HepG2 (cell line): ENCODE results near the gene GAL3ST2. TPM values are rescaled to one million over a fixed set of nuclear protein-coding genes. Genes with fewer than 3 reads are reported as not detected.

ENCODE experiments used
- EP300 ChIP-seq, 3 experiments: sonication (generic) in 1 of 3; formaldehyde crosslinking in 1 of 3; IDR thresholded peaks; 2 replicates each; pipeline versions ENCODE4 v1.5.1 to v1.6.1; 2011 to 2020; ENCODE audit warnings: low read depth in 2 of 3, low read length in 2 of 3, borderline replicate concordance in 1 of 3, improper control_type of control experiment in 1 of 3, mild to moderate bottlenecking in 1 of 3, missing genetic modification reagents in 1 of 3, moderate library complexity in 1 of 3
- HNF4G ChIP-seq, 2 experiments: sonication (generic) in 1 of 2; formaldehyde crosslinking in 1 of 2; IDR thresholded peaks; 2 replicates each; pipeline versions ENCODE4 v1.4.0 to v1.6.1; 2011 to 2020; ENCODE audit warnings: borderline replicate concordance in 2 of 2, low read depth in 2 of 2, mild to moderate bottlenecking in 2 of 2, low read length in 1 of 2, missing genetic modification reagents in 1 of 2, moderate library complexity in 1 of 2
- KLF15 ChIP-seq: sonication (generic); formaldehyde crosslinking; IDR thresholded peaks from 2 replicates; pipeline ENCODE4 v1.8.1; 2023; ENCODE audit warnings: borderline replicate concordance, mild to moderate bottlenecking, inconsistent platforms, missing genetic modification reagents, mixed read lengths
- POLR2A ChIP-seq, 2 experiments: IDR thresholded peaks; 2 replicates each; pipeline ENCODE4 v1.6.1; 2011; ENCODE audit warnings: low read depth in 2 of 2, low read length in 2 of 2, mild to moderate bottlenecking in 1 of 2, moderate library complexity in 1 of 2; ENCODE audit not compliant: insufficient read depth in 1 of 2
- SAP130 ChIP-seq: IDR thresholded peaks from 2 replicates; pipeline ENCODE4 v1.6.1; 2016; ENCODE audit warnings: low read depth
- ZBTB21 ChIP-seq: sonication (generic); formaldehyde crosslinking; IDR thresholded peaks from 2 replicates; pipeline ENCODE4 v1.4.0; 2020; ENCODE audit warnings: missing genetic modification reagents
- ZFAT ChIP-seq: sonication (generic); formaldehyde crosslinking; conservative IDR thresholded peaks from 2 replicates; pipeline ENCODE4 v1.8.1; 2023; ENCODE audit warnings: missing genetic modification reagents, inconsistent platforms
- ZNF20 ChIP-seq: sonication (generic); formaldehyde crosslinking; IDR thresholded peaks from 2 replicates; pipeline ENCODE4 v1.4.0; 2020; ENCODE audit warnings: mild to moderate bottlenecking, moderate library complexity, missing genetic modification reagents
- ZNF616 ChIP-seq: sonication (generic); formaldehyde crosslinking; IDR thresholded peaks from 2 replicates; pipeline ENCODE4 v1.5.0; 2020; ENCODE audit warnings: low read depth, mild to moderate bottlenecking, missing genetic modification reagents
- polyA plus RNA-seq, 8 experiments: library from polyadenylated mRNA; depleted of rRNA in 3 of 8; stranded (reverse) in 7 of 8; unstranded in 1 of 8; fragments of >200 nt; fragmentation: Illumina TruSeq in 4 of 8; extraction: Trizol in 4 of 8; gene quantifications; 2 replicates each; pipeline versions ENCODE4 v1.2.1 to v1.2.3, GENCODE V29; 2011 to 2016; ENCODE audit warnings: low read depth in 4 of 8, missing spikeins in 1 of 8, mixed read lengths in 1 of 8; ENCODE audit not compliant: insufficient read depth in 1 of 8
- total RNA-seq, 5 experiments: library from RNA; depleted of rRNA; stranded (reverse); fragments of >200 nt; fragmentation: Illumina TruSeq; extraction: Trizol; gene quantifications; 2 replicates each; pipeline ENCODE4 v1.2.3, GENCODE V29; 2016; ENCODE audit warnings: low read depth in 1 of 5
- TF ChIP-seq, protein P1 (sequence below): sonication (generic); formaldehyde crosslinking; IDR thresholded peaks from 2 replicates; pipeline ENCODE4 v1.5.0; 2020; ENCODE audit warnings: mild to moderate bottlenecking, missing genetic modification reagents, borderline replicate concordance
- TF ChIP-seq, protein P2 (sequence below): sonication (generic); formaldehyde crosslinking; IDR thresholded peaks from 2 replicates; pipeline ENCODE4 v1.4.0; 2020; ENCODE audit warnings: mild to moderate bottlenecking, low read depth, missing genetic modification reagents
- TF ChIP-seq, protein P3 (sequence below): sonication (generic); formaldehyde crosslinking; IDR thresholded peaks from 2 replicates; pipeline ENCODE4 v1.5.0; 2020; ENCODE audit warnings: missing genetic modification reagents
- TF ChIP-seq, protein P4 (sequence below): sonication (generic); formaldehyde crosslinking; IDR thresholded peaks from 2 replicates; pipeline ENCODE4 v1.5.1; 2020; ENCODE audit warnings: missing genetic modification reagents, mild to moderate bottlenecking, borderline replicate concordance

Gene GAL3ST2
- total and polyA plus RNA-seq, 2 of the 13 experiments (the other 11 are each of a cell fraction or from before 2014, with no cell fraction given), result 0.17 to 0.20 TPM

DNA sequence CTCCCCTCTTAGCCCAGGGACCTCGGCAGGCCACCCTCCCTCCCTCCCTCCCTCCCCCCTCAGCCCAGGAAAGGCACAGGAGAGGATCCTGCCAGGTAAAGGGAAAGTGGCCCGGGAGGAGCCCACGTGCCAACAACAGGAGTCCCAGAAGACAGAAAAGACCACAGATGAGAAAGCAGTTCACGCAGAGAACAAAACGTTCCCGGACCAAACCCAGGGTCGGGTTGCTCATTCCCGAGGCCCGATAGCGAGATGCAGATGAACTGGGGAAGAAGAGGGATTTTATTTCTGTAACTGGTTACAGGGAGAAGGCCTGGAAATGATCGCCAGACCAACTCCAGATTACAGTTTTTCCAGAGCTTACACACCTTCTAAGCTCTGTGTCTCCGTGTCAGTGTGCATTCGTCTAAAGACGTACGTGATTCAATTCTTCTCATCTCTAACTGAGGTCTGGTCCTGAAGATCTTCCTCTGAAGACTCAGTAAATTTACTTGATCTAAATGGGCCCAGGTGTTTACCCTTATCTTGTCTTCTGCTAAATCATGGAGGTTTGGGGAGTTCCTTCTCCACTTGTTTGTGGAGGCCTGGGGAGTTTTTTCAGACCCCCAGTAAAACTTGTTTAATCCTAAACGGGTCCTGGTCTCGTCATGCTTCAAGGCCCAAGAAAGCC lies 31.6 kb downstream of the GAL3ST2 start (continued):
- TF ChIP-seq, protein P1, sequence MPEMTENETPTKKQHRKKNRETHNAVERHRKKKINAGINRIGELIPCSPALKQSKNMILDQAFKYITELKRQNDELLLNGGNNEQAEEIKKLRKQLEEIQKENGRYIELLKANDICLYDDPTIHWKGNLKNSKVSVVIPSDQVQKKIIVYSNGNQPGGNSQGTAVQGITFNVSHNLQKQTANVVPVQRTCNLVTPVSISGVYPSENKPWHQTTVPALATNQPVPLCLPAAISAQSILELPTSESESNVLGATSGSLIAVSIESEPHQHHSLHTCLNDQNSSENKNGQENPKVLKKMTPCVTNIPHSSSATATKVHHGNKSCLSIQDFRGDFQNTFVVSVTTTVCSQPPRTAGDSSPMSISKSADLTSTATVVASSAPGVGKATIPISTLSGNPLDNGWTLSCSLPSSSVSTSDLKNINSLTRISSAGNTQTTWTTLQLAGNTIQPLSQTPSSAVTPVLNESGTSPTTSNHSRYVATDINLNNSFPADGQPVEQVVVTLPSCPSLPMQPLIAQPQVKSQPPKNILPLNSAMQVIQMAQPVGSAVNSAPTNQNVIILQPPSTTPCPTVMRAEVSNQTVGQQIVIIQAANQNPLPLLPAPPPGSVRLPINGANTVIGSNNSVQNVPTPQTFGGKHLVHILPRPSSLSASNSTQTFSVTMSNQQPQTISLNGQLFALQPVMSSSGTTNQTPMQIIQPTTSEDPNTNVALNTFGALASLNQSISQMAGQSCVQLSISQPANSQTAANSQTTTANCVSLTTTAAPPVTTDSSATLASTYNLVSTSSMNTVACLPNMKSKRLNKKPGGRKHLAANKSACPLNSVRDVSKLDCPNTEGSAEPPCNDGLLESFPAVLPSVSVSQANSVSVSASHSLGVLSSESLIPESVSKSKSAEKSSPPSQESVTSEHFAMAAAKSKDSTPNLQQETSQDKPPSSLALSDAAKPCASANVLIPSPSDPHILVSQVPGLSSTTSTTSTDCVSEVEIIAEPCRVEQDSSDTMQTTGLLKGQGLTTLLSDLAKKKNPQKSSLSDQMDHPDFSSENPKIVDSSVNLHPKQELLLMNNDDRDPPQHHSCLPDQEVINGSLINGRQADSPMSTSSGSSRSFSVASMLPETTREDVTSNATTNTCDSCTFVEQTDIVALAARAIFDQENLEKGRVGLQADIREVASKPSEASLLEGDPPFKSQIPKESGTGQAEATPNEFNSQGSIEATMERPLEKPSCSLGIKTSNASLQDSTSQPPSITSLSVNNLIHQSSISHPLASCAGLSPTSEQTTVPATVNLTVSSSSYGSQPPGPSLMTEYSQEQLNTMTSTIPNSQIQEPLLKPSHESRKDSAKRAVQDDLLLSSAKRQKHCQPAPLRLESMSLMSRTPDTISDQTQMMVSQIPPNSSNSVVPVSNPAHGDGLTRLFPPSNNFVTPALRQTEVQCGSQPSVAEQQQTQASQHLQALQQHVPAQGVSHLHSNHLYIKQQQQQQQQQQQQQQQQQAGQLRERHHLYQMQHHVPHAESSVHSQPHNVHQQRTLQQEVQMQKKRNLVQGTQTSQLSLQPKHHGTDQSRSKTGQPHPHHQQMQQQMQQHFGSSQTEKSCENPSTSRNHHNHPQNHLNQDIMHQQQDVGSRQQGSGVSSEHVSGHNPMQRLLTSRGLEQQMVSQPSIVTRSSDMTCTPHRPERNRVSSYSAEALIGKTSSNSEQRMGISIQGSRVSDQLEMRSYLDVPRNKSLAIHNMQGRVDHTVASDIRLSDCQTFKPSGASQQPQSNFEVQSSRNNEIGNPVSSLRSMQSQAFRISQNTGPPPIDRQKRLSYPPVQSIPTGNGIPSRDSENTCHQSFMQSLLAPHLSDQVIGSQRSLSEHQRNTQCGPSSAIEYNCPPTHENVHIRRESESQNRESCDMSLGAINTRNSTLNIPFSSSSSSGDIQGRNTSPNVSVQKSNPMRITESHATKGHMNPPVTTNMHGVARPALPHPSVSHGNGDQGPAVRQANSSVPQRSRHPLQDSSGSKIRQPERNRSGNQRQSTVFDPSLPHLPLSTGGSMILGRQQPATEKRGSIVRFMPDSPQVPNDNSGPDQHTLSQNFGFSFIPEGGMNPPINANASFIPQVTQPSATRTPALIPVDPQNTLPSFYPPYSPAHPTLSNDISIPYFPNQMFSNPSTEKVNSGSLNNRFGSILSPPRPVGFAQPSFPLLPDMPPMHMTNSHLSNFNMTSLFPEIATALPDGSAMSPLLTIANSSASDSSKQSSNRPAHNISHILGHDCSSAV (CRISPR knock-in tag), result 0 out of 2 replicates have a peak, but pooled peaks have one; percentile 49
- TF ChIP-seq SAP130 (CRISPR knock-in tag) (0 out of 2 replicates have a peak, but pooled peaks have one; percentile 30), KLF15 (CRISPR knock-in tag) (peak; percentile 24; the same call in 1 of the 2 replicates), ZNF616 (0 out of 2 replicates have a peak, but pooled peaks have one; percentile 9), EP300 (IDR thresholded peaks at IDR 0.05; ENCODE audit: low read depth in 2 of 2, low read length in 2 of 2) (0 out of 4 replicates have a peak, but pooled peaks of 1 of the 2 experiments have one; percentile 5), EP300 (CRISPR knock-in tag; IDR thresholded peaks at IDR 0.05; ENCODE audit: borderline replicate concordance) (no peak), ZBTB21 (CRISPR knock-in tag) (0 out of 2 replicates have a peak, but pooled peaks have one; percentile 3), POLR2A (IDR thresholded peaks at IDR 0.05; ENCODE audit: insufficient read depth in 1 of 2, low read depth in 2 of 2, low read length in 2 of 2) (peak in 1 of 2 experiments; percentile 17; a peak in 1 of 4 replicates), ZNF20 (0 out of 2 replicates have a peak, but pooled peaks have one; percentile 23), HNF4G (IDR thresholded peaks at IDR 0.05; ENCODE audit: borderline replicate concordance, low read depth, low read length) (no peak), HNF4G (CRISPR knock-in tag; IDR thresholded peaks at IDR 0.05; ENCODE audit: borderline replicate concordance, low read depth) (no peak), ZFAT (0 out of 2 replicates have a peak, but pooled peaks have one; percentile 73)
- TF ChIP-seq, protein P2, sequence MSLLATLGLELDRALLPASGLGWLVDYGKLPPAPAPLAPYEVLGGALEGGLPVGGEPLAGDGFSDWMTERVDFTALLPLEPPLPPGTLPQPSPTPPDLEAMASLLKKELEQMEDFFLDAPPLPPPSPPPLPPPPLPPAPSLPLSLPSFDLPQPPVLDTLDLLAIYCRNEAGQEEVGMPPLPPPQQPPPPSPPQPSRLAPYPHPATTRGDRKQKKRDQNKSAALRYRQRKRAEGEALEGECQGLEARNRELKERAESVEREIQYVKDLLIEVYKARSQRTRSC (CRISPR knock-in tag), result 0 out of 2 replicates have a peak, but pooled peaks have one; percentile 3
- TF ChIP-seq, protein P3, sequence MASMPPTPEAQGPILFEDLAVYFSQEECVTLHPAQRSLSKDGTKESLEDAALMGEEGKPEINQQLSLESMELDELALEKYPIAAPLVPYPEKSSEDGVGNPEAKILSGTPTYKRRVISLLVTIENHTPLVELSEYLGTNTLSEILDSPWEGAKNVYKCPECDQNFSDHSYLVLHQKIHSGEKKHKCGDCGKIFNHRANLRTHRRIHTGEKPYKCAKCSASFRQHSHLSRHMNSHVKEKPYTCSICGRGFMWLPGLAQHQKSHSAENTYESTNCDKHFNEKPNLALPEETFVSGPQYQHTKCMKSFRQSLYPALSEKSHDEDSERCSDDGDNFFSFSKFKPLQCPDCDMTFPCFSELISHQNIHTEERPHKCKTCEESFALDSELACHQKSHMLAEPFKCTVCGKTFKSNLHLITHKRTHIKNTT (CRISPR knock-in tag), result no peak
- TF ChIP-seq, protein P4, sequence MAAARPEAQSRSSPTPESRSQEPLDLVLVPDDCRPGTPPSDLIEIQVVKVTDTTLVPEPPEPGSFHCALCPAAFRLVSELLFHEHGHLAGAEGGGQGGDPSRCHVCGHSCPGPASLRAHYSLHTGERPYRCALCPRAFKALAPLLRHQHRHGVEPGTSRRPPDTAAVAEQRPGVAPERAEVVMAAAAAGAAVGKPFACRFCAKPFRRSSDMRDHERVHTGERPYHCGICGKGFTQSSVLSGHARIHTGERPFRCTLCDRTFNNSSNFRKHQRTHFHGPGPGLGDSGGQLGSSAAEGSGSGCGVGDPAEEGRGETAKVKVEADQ (CRISPR knock-in tag), result no peak
